ENCODE measurements around the gene FAM107A. TPM values are rescaled to one million over a fixed set of nuclear protein-coding genes. Genes with fewer than 3 reads are reported as not detected.

The FAM107A gene
- total and polyA plus RNA-seq, 2 of the 13 experiments (the other 11 are each of a cell fraction or from before 2014, with no cell fraction given), result not detected

DNA sequence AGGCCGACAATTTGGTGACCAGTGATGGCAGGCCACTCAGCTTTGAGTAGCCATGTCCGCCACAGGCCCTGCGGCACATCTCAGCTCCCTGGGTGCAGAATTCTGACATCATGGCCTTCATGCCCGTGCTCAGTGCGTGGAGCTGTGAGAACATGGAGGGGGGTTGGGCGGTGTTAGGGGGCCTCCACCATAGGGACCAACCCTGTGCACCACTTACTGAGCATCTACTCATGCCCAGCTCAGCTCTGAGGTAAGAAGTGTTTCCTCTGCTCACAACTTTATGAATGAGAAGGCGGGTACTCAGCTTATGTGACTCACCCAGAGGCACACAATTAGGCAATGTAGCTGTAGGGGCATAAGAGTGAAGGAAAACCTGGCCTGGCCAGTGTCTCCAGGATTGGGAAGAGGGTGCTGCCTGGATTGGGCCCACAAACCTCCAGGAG, 50.7 kb downstream of the FAM107A start (continued):
- TF ChIP-seq, protein P1, sequence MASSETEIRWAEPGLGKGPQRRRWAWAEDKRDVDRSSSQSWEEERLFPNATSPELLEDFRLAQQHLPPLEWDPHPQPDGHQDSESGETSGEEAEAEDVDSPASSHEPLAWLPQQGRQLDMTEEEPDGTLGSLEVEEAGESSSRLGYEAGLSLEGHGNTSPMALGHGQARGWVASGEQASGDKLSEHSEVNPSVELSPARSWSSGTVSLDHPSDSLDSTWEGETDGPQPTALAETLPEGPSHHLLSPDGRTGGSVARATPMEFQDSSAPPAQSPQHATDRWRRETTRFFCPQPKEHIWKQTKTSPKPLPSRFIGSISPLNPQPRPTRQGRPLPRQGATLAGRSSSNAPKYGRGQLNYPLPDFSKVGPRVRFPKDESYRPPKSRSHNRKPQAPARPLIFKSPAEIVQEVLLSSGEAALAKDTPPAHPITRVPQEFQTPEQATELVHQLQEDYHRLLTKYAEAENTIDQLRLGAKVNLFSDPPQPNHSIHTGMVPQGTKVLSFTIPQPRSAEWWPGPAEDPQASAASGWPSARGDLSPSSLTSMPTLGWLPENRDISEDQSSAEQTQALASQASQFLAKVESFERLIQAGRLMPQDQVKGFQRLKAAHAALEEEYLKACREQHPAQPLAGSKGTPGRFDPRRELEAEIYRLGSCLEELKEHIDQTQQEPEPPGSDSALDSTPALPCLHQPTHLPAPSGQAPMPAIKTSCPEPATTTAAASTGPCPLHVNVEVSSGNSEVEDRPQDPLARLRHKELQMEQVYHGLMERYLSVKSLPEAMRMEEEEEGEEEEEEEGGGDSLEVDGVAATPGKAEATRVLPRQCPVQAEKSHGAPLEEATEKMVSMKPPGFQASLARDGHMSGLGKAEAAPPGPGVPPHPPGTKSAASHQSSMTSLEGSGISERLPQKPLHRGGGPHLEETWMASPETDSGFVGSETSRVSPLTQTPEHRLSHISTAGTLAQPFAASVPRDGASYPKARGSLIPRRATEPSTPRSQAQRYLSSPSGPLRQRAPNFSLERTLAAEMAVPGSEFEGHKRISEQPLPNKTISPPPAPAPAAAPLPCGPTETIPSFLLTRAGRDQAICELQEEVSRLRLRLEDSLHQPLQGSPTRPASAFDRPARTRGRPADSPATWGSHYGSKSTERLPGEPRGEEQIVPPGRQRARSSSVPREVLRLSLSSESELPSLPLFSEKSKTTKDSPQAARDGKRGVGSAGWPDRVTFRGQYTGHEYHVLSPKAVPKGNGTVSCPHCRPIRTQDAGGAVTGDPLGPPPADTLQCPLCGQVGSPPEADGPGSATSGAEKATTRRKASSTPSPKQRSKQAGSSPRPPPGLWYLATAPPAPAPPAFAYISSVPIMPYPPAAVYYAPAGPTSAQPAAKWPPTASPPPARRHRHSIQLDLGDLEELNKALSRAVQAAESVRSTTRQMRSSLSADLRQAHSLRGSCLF (CRISPR knock-in tag; IDR thresholded peaks at IDR 0.05; ENCODE audit: borderline replicate concordance), result no peak
- no peak for TF ChIP-seq ZNF550 (CRISPR knock-in tag; IDR thresholded peaks at IDR 0.05; ENCODE audit: borderline replicate concordance)
- TF ChIP-seq MED13 (CRISPR knock-in tag; IDR thresholded peaks at IDR 0.05), result no peak
- TF ChIP-seq KLF16 (CRISPR knock-in tag; IDR thresholded peaks at IDR 0.05), result 0 out of 4 replicates have a peak, but pooled peaks of 1 of the 2 experiments have one; percentile 27
- TF ChIP-seq, protein P2, sequence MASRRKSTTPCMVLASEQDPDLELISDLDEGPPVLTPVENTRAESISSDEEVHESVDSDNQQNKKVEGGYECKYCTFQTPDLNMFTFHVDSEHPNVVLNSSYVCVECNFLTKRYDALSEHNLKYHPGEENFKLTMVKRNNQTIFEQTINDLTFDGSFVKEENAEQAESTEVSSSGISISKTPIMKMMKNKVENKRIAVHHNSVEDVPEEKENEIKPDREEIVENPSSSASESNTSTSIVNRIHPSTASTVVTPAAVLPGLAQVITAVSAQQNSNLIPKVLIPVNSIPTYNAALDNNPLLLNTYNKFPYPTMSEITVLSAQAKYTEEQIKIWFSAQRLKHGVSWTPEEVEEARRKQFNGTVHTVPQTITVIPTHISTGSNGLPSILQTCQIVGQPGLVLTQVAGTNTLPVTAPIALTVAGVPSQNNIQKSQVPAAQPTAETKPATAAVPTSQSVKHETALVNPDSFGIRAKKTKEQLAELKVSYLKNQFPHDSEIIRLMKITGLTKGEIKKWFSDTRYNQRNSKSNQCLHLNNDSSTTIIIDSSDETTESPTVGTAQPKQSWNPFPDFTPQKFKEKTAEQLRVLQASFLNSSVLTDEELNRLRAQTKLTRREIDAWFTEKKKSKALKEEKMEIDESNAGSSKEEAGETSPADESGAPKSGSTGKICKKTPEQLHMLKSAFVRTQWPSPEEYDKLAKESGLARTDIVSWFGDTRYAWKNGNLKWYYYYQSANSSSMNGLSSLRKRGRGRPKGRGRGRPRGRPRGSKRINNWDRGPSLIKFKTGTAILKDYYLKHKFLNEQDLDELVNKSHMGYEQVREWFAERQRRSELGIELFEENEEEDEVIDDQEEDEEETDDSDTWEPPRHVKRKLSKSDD (CRISPR knock-in tag; IDR thresholded peaks at IDR 0.05; ENCODE audit: low read depth), result no peak
- TF ChIP-seq, protein P3, sequence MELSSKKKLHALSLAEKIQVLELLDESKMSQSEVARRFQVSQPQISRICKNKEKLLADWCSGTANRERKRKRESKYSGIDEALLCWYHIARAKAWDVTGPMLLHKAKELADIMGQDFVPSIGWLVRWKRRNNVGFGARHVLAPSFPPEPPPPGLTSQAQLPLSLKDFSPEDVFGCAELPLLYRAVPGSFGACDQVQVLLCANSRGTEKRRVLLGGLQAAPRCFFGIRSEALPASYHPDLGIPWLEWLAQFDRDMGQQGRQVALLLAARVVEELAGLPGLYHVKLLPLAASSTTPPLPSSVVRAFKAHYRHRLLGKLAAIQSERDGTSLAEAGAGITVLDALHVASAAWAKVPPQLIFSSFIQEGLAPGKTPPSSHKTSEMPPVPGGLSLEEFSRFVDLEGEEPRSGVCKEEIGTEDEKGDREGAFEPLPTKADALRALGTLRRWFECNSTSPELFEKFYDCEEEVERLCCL (CRISPR knock-in tag; IDR thresholded peaks at IDR 0.05; ENCODE audit: borderline replicate concordance), result no peak
- peak; percentile 55 for TF ChIP-seq ZBTB38 (CRISPR knock-in tag; IDR thresholded peaks at IDR 0.05)
- no peak for TF ChIP-seq ZNF296 (CRISPR knock-in tag; conservative IDR thresholded peaks at IDR 0.05)
- peak; percentile 94 for TF ChIP-seq CEBPG (CRISPR knock-in tag; IDR thresholded peaks at IDR 0.05)
- TF ChIP-seq POLR2G (IDR thresholded peaks at IDR 0.05; ENCODE audit: low read depth, low read length), result peak; percentile 58
- TF ChIP-seq RARA (CRISPR knock-in tag; IDR thresholded peaks at IDR 0.05), result 0 out of 2 replicates have a peak, but pooled peaks have one; percentile 34
- TF ChIP-seq SIN3A (IDR thresholded peaks at IDR 0.05; ENCODE audit: borderline replicate concordance, low read depth, low read length), result no peak
- no peak for TF ChIP-seq ZNF496 (CRISPR knock-in tag; IDR thresholded peaks at IDR 0.05; ENCODE audit: insufficient replicate concordance)
- TF ChIP-seq SAFB2 (CRISPR knock-in tag; IDR thresholded peaks at IDR 0.05; ENCODE audit: borderline replicate concordance, low read depth), result no peak
- TF ChIP-seq, protein P4, sequence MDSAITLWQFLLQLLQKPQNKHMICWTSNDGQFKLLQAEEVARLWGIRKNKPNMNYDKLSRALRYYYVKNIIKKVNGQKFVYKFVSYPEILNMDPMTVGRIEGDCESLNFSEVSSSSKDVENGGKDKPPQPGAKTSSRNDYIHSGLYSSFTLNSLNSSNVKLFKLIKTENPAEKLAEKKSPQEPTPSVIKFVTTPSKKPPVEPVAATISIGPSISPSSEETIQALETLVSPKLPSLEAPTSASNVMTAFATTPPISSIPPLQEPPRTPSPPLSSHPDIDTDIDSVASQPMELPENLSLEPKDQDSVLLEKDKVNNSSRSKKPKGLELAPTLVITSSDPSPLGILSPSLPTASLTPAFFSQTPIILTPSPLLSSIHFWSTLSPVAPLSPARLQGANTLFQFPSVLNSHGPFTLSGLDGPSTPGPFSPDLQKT (CRISPR knock-in tag; IDR thresholded peaks at IDR 0.05; ENCODE audit: borderline replicate concordance), result no peak
- TF ChIP-seq, protein P5, sequence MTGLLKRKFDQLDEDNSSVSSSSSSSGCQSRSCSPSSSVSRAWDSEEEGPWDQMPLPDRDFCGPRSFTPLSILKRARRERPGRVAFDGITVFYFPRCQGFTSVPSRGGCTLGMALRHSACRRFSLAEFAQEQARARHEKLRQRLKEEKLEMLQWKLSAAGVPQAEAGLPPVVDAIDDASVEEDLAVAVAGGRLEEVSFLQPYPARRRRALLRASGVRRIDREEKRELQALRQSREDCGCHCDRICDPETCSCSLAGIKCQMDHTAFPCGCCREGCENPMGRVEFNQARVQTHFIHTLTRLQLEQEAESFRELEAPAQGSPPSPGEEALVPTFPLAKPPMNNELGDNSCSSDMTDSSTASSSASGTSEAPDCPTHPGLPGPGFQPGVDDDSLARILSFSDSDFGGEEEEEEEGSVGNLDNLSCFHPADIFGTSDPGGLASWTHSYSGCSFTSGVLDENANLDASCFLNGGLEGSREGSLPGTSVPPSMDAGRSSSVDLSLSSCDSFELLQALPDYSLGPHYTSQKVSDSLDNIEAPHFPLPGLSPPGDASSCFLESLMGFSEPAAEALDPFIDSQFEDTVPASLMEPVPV (CRISPR knock-in tag; IDR thresholded peaks at IDR 0.05), result 0 out of 2 replicates have a peak, but pooled peaks have one; percentile 29
- TF ChIP-seq SOX5 (CRISPR knock-in tag; IDR thresholded peaks at IDR 0.05; ENCODE audit: borderline replicate concordance), result peak; percentile 33; the same call in 1 of the 2 replicates
- TF ChIP-seq MTF1 (CRISPR knock-in tag; IDR thresholded peaks at IDR 0.05), result no peak

Measured in HepG2 (cell line).